NCI-H2171 treated with DMSO at 0.1 percent for 48 hours (cell line): Measurements from ENCODE around the gene SCGB2B2.
"Not testable (repeated sequence)": the region's sequence is repeated elsewhere in the genome, so short reads cannot be mapped to it uniquely, and the experiment has no call there.

Source experiments
- DNase-seq: peaks from one replicate; lab custom pipeline; 2025; lab: John Stamatoyannopoulos, UW

SCGB2B2 gene

GRCh38 chr19:34676697-34677385 is at the start of gene SCGB2B2:
TSS of gene SCGB2B2 (minus strand) at chr19:34677159. CDS start at chr19:34594563, 82,596 bp downstream.
- peak; percentile 96 for DNase-seq

GRCh38 chr19:34725400-34725799 is 48.4 kb upstream of the SCGB2B2 start:
- DNase-seq: no peak

DNA sequence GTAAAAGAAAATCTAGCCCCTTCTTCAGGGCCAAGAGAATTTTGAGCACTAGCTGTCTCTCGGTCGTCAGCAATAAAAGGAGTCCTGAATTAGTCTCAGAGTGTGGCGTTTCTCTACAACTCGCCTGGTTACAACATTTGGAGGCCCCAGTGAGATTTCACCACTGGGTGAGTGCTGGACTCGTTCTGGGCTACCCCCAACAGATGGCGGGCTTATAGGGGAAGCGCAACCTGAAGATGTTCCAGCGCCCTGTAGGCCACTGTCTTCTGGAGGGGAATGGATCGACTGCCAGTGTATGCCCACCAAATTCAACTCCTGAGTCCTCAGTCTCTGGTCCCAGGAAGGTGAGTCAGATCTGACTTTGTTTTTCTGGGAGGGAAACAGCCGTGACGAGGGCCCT is 45.4 kb upstream of the SCGB2B2 start:
- DNase-seq: no peak

DNA sequence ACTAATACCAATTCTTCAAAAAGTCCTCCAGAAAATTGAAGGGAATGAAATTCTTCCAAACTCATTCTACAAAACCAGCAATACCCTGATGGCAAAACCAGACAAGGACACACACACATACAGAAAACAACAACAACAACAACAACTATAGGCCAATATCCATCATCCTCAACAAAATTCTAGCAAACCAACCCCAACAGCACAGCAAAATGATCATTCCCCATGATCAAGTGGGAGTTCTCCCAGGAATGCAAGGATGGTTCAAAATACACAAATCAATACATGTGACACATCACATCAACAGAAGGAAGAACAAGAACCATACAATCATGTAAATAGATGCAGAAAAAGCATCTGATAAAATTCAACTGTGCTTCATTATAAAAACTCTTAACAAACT is 38.4 kb upstream of the SCGB2B2 start:
- no peak for DNase-seq

GRCh38 chr19:34713262-34713637 is 36.3 kb upstream of the SCGB2B2 start:
- DNase-seq: no peak

GRCh38 chr19:34712395-34713261 is 35.7 kb upstream of the SCGB2B2 start:
- DNase-seq: peak; percentile 81

- DNase-seq: no peak
Measured at GRCh38 chr19:34711890-34712289, 34.9 kb upstream of the SCGB2B2 start.

GRCh38 chr19:34707661-34708060 is 30.7 kb upstream of the SCGB2B2 start:
- DNase-seq: no peak

DNA sequence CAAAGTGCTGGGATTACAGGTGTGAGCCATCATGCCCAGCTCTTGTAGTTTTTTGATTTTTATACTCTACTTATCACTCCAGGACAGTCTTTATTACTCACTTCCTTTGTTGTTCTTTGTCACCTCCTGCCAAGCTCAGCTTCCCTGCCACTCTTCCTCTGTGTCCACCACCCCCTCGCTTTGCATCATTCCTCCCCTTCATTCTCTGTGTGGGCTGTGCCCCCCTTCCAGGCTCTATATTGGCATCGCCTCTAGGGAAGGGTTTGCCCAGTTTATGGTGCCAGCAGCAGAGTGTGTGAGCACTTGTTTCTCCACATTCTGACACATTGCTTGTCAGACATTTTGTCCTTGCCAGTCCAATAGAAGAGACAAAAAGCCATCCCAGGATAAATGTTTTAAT is 15.6 kb upstream of the SCGB2B2 start:
- DNase-seq: no peak

- no peak for DNase-seq
Measured at GRCh38 chr19:34690372-34690771, 13.4 kb upstream of the SCGB2B2 start.

- DNase-seq: no peak
Measured at GRCh38 chr19:34688592-34688991, 11.6 kb upstream of the SCGB2B2 start.

- no peak for DNase-seq
Measured at GRCh38 chr19:34687348-34687747, 10.4 kb upstream of the SCGB2B2 start.

GRCh38 chr19:34686455-34686854 is 9.5 kb upstream of the SCGB2B2 start:
- DNase-seq: no peak

- not testable (repeated sequence) for DNase-seq
Measured at GRCh38 chr19:34685266-34685665, 8.3 kb upstream of the SCGB2B2 start.

DNA sequence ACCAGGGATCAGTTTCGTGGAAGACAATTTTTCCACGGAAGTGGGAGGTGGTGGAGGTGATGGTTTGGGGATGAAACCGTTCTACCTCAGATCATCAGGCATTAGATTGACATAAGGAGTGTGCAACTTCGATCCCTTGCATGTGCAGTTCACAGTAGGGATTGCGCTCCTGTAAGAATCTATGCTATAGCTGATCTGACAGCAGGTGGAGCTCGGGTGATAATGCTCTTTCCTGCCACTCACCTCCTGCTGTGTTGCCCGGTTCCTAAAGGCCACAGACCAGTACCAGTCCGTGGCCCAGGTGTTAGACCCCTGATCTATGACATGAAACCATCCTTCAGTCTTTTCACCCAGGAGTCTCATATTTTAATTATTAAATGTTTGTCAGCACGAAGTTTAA is 4.5 kb upstream of the SCGB2B2 start:
- no peak for DNase-seq

DNA sequence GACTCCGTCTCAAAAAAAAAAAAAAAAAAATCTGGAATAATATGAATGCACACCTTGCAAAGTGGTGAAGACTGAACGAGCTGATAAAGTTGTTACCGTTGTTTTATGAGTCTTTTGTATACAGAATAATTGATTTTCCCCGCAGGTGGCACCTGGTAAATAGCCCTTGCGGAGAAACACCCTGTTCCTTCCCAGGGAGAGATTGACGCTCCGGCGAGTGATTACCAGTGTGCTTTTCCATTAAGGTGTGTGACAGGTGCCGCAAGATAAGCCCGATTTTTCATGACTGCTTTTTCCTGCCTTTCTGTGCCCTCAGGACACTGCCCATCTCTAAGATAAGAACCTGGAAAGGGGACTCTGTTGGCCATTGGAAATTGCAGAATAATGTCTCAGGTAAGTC is 1.5 kb upstream of the SCGB2B2 start:
- DNase-seq: no peak

- DNase-seq: no peak
Measured at GRCh38 chr19:34678085-34678412, 1.1 kb upstream of the SCGB2B2 start.

- peak; percentile 96 for DNase-seq
Measured at GRCh38 chr19:34677386-34678084, 576 bp upstream of the SCGB2B2 start, which contains the start of gene ZNF302. TSS of gene ZNF302 (plus strand) at chr19:34677678. CDS start at chr19:34678805, 1,127 bp downstream.

- DNase-seq: no peak
Measured at GRCh38 chr19:34675919-34676318, 1.0 kb downstream of the SCGB2B2 start.

- DNase-seq: no peak
Measured at GRCh38 chr19:34675250-34675649, 1.7 kb downstream of the SCGB2B2 start.

DNA sequence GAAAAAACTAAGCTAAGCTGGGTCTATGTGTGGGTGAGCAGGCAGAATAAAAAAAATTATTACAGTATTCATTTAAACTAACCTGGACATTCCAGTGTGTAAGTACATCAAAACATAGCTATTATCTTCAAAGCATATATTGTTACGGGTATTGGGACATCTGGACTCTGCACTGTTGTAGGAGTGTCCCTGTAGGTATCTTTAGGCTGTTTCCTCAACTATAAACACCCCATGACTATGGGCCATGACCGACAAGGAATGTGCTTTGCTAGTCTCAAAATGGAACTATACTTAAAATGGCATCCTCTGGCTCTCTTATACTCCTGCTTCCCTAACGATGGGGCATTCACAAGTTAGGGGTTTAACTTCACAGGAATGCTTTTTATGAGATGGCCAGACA is 3.4 kb downstream of the SCGB2B2 start:
- DNase-seq: no peak

- DNase-seq: no peak
Measured at GRCh38 chr19:34671972-34672371, 5.0 kb downstream of the SCGB2B2 start.

DNA sequence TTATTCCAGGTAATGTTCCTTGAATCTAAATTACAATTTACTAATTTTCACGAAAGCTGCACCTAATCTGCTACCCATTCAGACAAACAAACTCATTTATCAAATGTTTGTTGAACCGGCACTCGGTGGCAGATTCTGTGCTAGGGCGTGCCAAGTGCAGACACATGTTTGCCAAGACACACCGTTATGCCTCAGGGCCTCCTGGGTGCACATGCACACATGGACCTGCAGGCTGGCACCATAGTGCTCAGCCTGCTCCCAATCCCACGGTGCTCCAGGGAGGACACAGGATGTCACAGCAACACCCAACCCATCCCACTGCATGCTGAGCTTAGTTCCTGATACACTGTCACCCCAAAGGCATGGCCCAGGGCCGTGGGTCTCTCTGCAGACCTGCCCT is 7.7 kb downstream of the SCGB2B2 start:
- DNase-seq: no peak
